Measurements from ENCODE around the gene FTSJ1.
"Not testable (repeated sequence)": the region's sequence is repeated elsewhere in the genome, so short reads cannot be mapped to it uniquely, and the experiment has no call there.

FTSJ1 gene

DNA sequence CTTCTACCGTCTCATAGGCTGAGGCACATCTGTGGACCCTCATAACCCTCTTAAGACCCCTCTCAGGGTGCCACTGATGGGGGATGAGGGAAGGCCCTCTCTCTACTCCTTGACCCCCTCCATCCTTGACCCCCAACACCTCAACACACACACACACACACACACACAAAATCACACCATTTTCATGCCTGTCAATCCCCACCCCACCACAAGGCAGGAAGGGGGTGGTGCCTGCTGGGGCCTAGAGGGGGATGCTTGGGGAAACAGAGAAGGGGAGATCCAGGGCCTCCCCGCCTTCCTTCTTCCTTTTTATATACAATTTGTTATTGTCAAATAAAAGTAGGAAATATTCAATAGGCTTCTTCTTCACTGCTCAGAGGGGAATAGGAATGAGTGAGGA is 44.5 kb downstream of the FTSJ1 start:
- ATAC-seq (no peak), DNase-seq (peak; percentile 21 to 47)
- Mint-ChIP-seq H3K4me1 (peaks cover 45% of the 10 kb centered on the region), H3K9me3 (no peaks in the 10 kb centered on the region), H3K27me3 (no peaks in the 10 kb centered on the region), H3K27ac (peak overlapping the region; percentile 98 to 99), H3K4me3 (peak overlapping the region; percentile 73 to 87)

DNA sequence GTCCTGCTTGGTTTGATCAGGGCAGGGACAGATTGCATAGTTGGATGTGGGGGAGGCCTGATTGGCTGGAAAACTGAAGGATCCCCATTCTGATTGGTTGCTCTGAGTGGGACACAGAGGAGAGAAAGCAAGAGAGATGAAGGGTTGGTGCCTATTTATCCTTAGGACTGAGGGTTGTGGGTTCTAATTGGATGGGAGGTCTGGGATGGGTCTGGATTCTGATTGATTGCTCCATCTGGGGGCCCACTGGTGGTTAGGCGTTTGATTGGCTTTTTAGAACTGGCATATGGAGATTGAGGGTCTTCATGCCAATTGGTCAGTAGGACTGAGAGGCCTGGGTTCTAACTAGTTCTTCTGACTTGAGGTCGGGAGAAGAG is 45.0 kb downstream of the FTSJ1 start:
- Mint-ChIP-seq H3K4me1 (peaks cover 45% of the 10 kb centered on the region), H3K9me3 (no peaks in the 10 kb centered on the region), H3K4me3 (peak overlapping the region; percentile 73 to 87), H3K27ac (peak overlapping the region; percentile 98 to 99), H3K27me3 (no peaks in the 10 kb centered on the region)
- ATAC-seq (peak; percentile 28), DNase-seq (peak; percentile 12 to 39)

DNA sequence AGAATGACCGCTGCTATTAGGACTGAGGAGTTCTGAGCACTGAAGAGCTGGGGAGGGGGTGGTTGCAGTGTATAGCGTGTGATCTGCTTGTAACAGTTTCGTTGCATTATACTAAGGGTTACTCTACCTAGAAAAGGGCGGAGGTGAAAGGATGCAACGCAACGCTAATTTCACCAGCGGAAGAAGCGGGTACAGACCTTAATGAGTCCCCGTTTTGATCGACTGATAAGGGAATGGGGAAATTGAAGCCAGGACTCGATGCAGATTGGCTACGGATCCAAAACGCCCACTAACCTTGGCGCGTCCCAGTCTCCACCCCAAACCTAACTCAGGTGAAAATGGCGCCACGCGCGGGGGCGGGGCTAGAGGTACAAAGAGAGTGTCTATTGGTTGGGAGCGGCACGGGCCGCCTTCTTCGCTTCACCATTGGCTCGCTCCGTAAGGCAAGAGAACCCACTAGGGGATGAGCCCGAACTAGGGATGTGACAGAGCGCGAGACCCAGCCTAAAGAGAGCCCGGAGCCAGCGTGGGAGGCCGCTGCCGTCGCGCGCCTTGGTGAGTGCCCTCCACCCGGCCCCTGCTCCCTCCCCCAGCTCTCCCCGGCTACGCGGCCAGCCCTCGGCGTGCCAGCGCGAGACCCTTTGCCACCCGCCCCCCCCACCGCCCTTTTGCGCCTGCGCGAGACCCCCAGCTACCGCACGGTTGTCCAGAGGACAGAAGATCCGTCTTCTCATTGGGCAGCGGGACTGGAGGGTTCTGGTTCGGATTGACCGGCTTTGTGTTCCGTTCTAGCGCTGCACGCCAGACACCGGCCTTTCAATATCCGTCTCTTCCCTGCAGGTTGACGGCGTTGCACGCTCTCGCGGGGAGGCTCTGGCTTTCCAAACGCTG is 45.6 kb downstream of the FTSJ1 start, which contains the start of gene EBP:
EBP (plus strand) TSS at position 456 of the 891 bp plus-strand sequence. CDS start 1,964 bp downstream, outside the sequence.
- Mint-ChIP-seq H3K27ac (peak within 1 kb of the TSS; percentile 98 to 99), H3K9me3 (no peaks in the 10 kb centered on the region), H3K27me3 (no peaks in the 10 kb centered on the region), H3K4me1 (peaks cover 44% of the 10 kb centered on the region), H3K4me3 (peak within 1 kb of the TSS; percentile 73 to 89)
- ATAC-seq (peak; percentile 95), DNase-seq (peak; percentile 92 to 97)

DNA sequence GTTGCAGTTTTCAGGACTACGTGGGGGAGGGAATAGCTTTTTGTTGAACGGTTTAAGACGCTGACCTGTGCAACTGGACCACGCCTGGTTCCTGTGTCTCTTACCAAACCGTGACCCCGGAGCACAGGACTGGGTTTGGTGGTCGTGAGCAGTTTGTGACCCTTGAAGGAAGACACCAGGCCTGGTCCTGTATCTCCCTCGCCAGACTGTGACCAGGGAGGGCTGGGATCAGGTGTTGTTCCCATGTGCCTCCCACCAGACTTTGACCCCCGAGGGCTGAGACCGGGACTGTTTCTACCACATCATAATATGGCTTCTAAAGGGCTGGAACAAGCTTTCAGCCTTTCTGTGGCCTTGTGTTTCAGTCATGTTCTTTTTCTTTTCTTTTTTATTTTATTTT is 46.3 kb downstream of the FTSJ1 start:
- peak overlapping the region; percentile 48 to 83 for H3K27ac Mint-ChIP-seq
- H3K9me3 Mint-ChIP-seq = no peaks in the 10 kb centered on the region
- H3K27me3 Mint-ChIP-seq = no peaks in the 10 kb centered on the region
- H3K4me1 Mint-ChIP-seq = peaks cover 40% of the 10 kb centered on the region
- DNase-seq (no peak), ATAC-seq (no peak)
- peak overlapping the region; percentile 73 to 89 for H3K4me3 Mint-ChIP-seq

DNA sequence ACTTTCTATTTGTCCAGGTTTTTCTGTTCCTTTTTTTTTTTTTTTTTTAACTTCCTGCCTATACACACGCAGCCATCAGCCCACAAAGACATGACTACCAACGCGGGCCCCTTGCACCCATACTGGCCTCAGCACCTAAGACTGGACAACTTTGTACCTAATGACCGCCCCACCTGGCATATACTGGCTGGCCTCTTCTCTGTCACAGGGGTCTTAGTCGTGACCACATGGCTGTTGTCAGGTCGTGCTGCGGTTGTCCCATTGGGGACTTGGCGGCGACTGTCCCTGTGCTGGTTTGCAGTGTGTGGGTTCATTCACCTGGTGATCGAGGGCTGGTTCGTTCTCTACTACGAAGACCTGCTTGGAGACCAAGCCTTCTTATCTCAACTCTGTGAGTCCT is 47.7 kb downstream of the FTSJ1 start:
- no peak for ATAC-seq

DNA sequence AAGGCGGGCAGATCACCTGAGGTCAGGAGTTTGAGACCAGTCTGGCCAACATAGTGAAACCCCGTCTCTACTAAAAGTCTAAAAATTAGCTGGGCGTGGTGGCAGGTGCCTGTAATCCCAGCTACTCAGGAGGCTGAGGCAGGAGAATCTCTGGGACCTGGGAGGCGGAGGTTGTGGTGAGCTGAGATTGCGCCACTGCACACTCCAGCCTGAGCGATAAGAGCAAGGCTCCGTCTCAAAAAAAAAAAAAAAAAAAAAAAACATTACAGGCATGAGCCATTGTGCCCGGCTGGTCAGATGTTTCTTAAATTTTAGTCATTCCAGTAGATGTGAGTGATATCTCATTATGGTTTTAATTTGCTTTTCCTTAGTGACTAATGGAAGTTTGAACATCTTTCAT is 49.9 kb downstream of the FTSJ1 start:
- not testable (repeated sequence) for H3K9me3 Mint-ChIP-seq, H3K27ac Mint-ChIP-seq, DNase-seq, H3K27me3 Mint-ChIP-seq, H3K4me3 Mint-ChIP-seq, ATAC-seq
- peaks cover 18% of the 10 kb centered on the region for H3K4me1 Mint-ChIP-seq

More for the DNA sequence above, 47.7 kb downstream of the FTSJ1 start:
- no peak overlapping the region for H3K27ac Mint-ChIP-seq
- no peak for DNase-seq
- no peaks in the 10 kb centered on the region for H3K9me3 Mint-ChIP-seq
- peaks cover 36% of the 10 kb centered on the region for H3K4me1 Mint-ChIP-seq
- peak overlapping the region; percentile 67 to 73 for H3K4me3 Mint-ChIP-seq
- no peaks in the 10 kb centered on the region for H3K27me3 Mint-ChIP-seq

DNA sequence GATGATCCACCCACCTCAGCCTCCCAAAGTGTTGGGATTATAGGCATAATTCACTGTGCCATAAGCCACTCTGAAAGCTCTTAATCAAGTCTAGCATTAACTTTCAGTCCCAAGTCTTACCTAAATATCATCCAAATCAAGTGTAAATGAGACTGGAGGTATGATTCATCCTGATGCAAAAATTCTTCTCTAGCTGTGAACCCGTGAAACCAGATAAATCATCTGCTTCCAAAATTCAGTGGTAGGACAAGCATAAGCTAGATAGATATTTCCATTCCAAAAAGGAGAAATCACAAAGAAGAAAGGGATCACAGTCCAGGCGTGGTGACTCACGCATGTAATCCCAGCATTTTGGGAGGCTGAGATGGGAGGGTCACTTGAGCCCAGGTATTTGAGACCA is 54.7 kb downstream of the FTSJ1 start:
- H3K9me3 Mint-ChIP-seq = no peaks in the 10 kb centered on the region
- DNase-seq (no peak), ATAC-seq (no peak)
- H3K4me1 Mint-ChIP-seq = peaks cover 17% of the 10 kb centered on the region
- no peak overlapping the region for H3K4me3 Mint-ChIP-seq
- H3K27ac Mint-ChIP-seq = no peak overlapping the region
- no peaks in the 10 kb centered on the region for H3K27me3 Mint-ChIP-seq

DNA sequence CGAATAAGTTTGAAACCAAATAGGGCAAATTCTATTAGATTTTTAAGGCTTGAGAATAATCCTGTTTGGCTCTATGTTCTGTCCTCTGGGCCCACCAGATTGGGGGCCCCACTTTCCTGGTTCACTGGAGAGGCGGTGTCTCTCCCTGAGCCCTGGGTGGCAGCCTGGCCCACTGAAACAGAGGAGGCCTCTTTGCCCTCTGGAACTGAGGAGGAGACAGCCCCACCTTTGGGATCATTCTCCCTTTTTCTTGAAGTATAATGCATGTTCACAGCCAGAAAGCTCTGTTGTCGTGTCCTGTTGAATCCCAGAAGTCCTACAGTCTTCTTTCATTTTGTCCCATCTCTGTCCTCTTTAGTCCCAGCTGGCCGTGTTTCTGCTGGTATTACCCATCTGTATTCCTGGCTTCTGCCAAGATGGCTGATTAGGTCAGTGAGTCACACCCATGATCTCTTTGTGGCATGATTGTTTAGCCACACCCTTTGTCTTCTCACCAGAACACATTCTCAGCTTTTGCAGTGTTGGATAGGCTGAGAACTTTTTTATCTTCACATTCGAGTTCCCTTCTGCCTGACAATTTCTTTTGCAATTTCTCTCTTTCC is 55.5 kb downstream of the FTSJ1 start:
- H3K27me3 Mint-ChIP-seq = no peaks in the 10 kb centered on the region
- ATAC-seq = peak; percentile 49

DNA sequence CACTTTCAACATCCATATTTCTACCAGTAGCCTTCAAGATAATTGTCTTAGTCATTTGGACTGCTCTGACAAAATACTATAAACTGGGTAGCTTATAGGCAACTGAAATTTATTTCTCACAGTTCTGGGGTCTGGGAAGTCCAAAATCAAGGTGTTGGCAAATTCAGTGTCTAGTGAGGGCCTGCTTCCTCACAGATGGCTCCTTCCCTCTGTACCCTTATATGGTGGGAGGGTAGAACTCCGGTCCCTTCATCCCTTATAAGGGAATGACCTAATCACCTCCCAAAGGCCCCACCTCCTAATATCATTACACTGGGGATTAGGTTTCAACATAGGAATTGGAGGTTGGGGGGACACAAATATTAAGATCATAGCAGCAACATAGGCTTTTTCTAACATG is 56.2 kb downstream of the FTSJ1 start:
- no peaks in the 10 kb centered on the region for H3K27me3 Mint-ChIP-seq
- no peaks in the 10 kb centered on the region for H3K9me3 Mint-ChIP-seq
- H3K4me3 Mint-ChIP-seq = no peak overlapping the region
- DNase-seq = no peak
- no peak for ATAC-seq
- peaks cover 10% of the 10 kb centered on the region for H3K4me1 Mint-ChIP-seq
- no peak overlapping the region for H3K27ac Mint-ChIP-seq

More for the DNA sequence above, 55.5 kb downstream of the FTSJ1 start:
- DNase-seq = no peak
- no peak overlapping the region for H3K27ac Mint-ChIP-seq
- peaks cover 15% of the 10 kb centered on the region for H3K4me1 Mint-ChIP-seq
- H3K9me3 Mint-ChIP-seq = no peaks in the 10 kb centered on the region
- no peak overlapping the region for H3K4me3 Mint-ChIP-seq

DNA sequence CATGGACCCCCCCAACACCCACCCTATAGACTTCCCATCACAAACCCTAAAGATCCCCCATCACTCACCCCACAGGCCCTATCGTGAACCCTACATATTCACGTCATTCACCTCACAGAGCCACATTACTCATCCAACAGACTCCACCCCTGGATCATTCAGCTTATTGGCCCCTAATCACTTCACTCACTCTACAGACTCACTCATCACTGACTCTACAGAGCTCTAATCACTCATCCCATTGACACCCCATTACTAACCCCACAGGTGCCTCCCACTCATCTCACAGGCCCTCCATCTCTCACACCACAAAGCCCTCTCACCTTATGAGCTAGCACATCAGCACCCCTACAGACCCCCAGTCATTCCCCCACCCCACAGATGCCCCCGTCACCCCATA is 57.2 kb downstream of the FTSJ1 start:
- Mint-ChIP-seq H3K4me3 (no peak overlapping the region), H3K27me3 (no peaks in the 10 kb centered on the region), H3K4me1 (peaks cover 10% of the 10 kb centered on the region), H3K27ac (peak overlapping the region in 1 of 2 donors; percentile 72), H3K9me3 (no peaks in the 10 kb centered on the region)
- DNase-seq = no peak
- ATAC-seq = no peak

All from stimulated activated naive CD8-positive, alpha-beta T cell treated with anti-CD3 and anti-CD28 coated beads, Interleukin-15, amount 100 ng/mL, for 72 hours (primary cell).